Activated CD8-positive, alpha-beta T cell treated with anti-CD3 and anti-CD28 coated beads, Interleukin-2, amount 10 ng/mL, durations not matched to agents 7 days and 5 days (primary cell): ENCODE measurements around the gene CFAP47. TPM values are rescaled to one million over a fixed set of nuclear protein-coding genes. Genes with fewer than 3 reads are reported as not detected.
"Not testable (repeated sequence)": the region's sequence is repeated elsewhere in the genome, so short reads cannot be mapped to it uniquely, and the experiment has no call there.

Source experiments
- ATAC-seq: fragments of 150-1000 bp; cut with Tn5 transposase; one replicate; pipeline ENCODE4 v1.10.0; 2021; ENCODE audit warnings: moderate library complexity
- CTCF ChIA-PET: fragments of 350-600 bp; sonication (Branson Sonifier 250); formaldehyde crosslinking; loops from one replicate; lab custom pipeline; 2021; ENCODE audit warnings: antibody characterized with exemption; lab: Charles Lee
- POLR2A ChIA-PET: fragments of 350-600 bp; sonication (Branson Sonifier 250); formaldehyde crosslinking; loops from one replicate; lab custom pipeline; 2021; ENCODE audit warnings: antibody characterized with exemption; lab: Charles Lee
- DNase-seq: peaks from one replicate; pipeline ENCODE4 v3.0.0-alpha.2; 2020
- H3K27ac Mint-ChIP-seq: one replicate; pipeline ENCODE4 v1.8.0; 2021; ENCODE audit warnings: mild to moderate bottlenecking, mixed read lengths
- H3K27me3 Mint-ChIP-seq: one replicate; pipeline ENCODE4 v1.8.0; 2021; ENCODE audit warnings: low read depth, mixed read lengths
- H3K36me3 Mint-ChIP-seq: one replicate; pipeline ENCODE4 v1.8.0; 2021; ENCODE audit warnings: low read depth, mixed read lengths
- H3K4me1 Mint-ChIP-seq: one replicate; pipeline ENCODE4 v1.8.0; 2021; ENCODE audit warnings: low read depth, mixed read lengths
- H3K4me3 Mint-ChIP-seq: one replicate; pipeline ENCODE4 v1.8.0; 2021; ENCODE audit warnings: mild to moderate bottlenecking, mixed read lengths
- H3K9me3 Mint-ChIP-seq: one replicate; pipeline ENCODE4 v1.8.0; 2022; ENCODE audit warnings: mixed read lengths; ENCODE audit not compliant: insufficient read depth
- total RNA-seq, 2 experiments: library from RNA; stranded (reverse); gene quantifications; one replicate each; pipeline ENCODE4 v1.2.3, GENCODE V29; 2021

CFAP47 gene
- total RNA-seq, 2 experiments from 2014 or later: not detected

GRCh38 chrX:36083256-36083655 lies 163.7 kb downstream of the CFAP47 start:
- CTCF ChIA-PET: no interaction called here
- Mint-ChIP-seq H3K4me1 (no peaks in the 10 kb centered on the region), H3K27me3 (no peaks in the 10 kb centered on the region), H3K4me3 (no peak overlapping the region), H3K9me3 (no peaks in the 10 kb centered on the region), H3K36me3 (no peaks in the 10 kb centered on the region), H3K27ac (no peak overlapping the region)
- no peak for ATAC-seq
- POLR2A ChIA-PET: no interaction called here
- DNase-seq: no peak

- H3K4me1 Mint-ChIP-seq: no peaks in the 10 kb centered on the region
- no peaks in the 10 kb centered on the region for H3K27me3 Mint-ChIP-seq
- no peak overlapping the region for H3K27ac Mint-ChIP-seq
- no peak for ATAC-seq
- H3K9me3 Mint-ChIP-seq: no peaks in the 10 kb centered on the region
- no peak overlapping the region for H3K4me3 Mint-ChIP-seq
- ChIA-PET POLR2A (no interaction called here), CTCF (no interaction called here)
- DNase-seq: no peak
- H3K36me3 Mint-ChIP-seq: no peaks in the 10 kb centered on the region
Measured at GRCh38 chrX:36087366-36087765, 167.8 kb downstream of the CFAP47 start.

- ATAC-seq, H3K27me3 Mint-ChIP-seq, H3K27ac Mint-ChIP-seq, H3K9me3 Mint-ChIP-seq, POLR2A ChIA-PET, CTCF ChIA-PET, H3K36me3 Mint-ChIP-seq, H3K4me3 Mint-ChIP-seq, H3K4me1 Mint-ChIP-seq, DNase-seq: not testable (repeated sequence)
Measured at GRCh38 chrX:36088939-36089338, 169.4 kb downstream of the CFAP47 start.

- CTCF ChIA-PET: no interaction called here
- Mint-ChIP-seq H3K4me1 (no peaks in the 10 kb centered on the region), H3K36me3 (no peaks in the 10 kb centered on the region), H3K27me3 (no peaks in the 10 kb centered on the region), H3K9me3 (peaks cover 6% of the 10 kb centered on the region), H3K27ac (no peak overlapping the region), H3K4me3 (no peak overlapping the region)
- POLR2A ChIA-PET: no interaction called here
- ATAC-seq (no peak), DNase-seq (no peak)
Measured at GRCh38 chrX:36102425-36102824, 182.9 kb downstream of the CFAP47 start.

- no peaks in the 10 kb centered on the region for H3K9me3 Mint-ChIP-seq
- H3K4me3 Mint-ChIP-seq: no peak overlapping the region
- no peaks in the 10 kb centered on the region for H3K36me3 Mint-ChIP-seq
- ChIA-PET POLR2A (no interaction called here), CTCF (no interaction called here)
- no peak overlapping the region for H3K27ac Mint-ChIP-seq
- no peaks in the 10 kb centered on the region for H3K4me1 Mint-ChIP-seq
- H3K27me3 Mint-ChIP-seq: no peaks in the 10 kb centered on the region
- DNase-seq: no peak
- no peak for ATAC-seq
Measured at GRCh38 chrX:36116222-36116621, 196.7 kb downstream of the CFAP47 start.

- Mint-ChIP-seq H3K9me3 (no peaks in the 10 kb centered on the region), H3K4me3 (no peak overlapping the region), H3K4me1 (no peaks in the 10 kb centered on the region), H3K27me3 (no peaks in the 10 kb centered on the region), H3K36me3 (no peaks in the 10 kb centered on the region), H3K27ac (no peak overlapping the region)
- CTCF ChIA-PET: no interaction called here
- POLR2A ChIA-PET: no interaction called here
- DNase-seq (no peak), ATAC-seq (no peak)
Measured at GRCh38 chrX:36159254-36159653, 239.7 kb downstream of the CFAP47 start.

- CTCF ChIA-PET: no interaction called here
- no peak for ATAC-seq
- POLR2A ChIA-PET: no interaction called here
- Mint-ChIP-seq H3K36me3 (no peaks in the 10 kb centered on the region), H3K4me1 (no peaks in the 10 kb centered on the region), H3K27ac (no peak overlapping the region), H3K27me3 (no peaks in the 10 kb centered on the region), H3K9me3 (no peaks in the 10 kb centered on the region), H3K4me3 (no peak overlapping the region)
- no peak for DNase-seq
Measured at GRCh38 chrX:36160081-36160480, 240.5 kb downstream of the CFAP47 start.

- Mint-ChIP-seq H3K4me1 (no peaks in the 10 kb centered on the region), H3K9me3 (no peaks in the 10 kb centered on the region), H3K27ac (no peak overlapping the region), H3K27me3 (no peaks in the 10 kb centered on the region), H3K36me3 (no peaks in the 10 kb centered on the region), H3K4me3 (no peak overlapping the region)
- POLR2A ChIA-PET: no interaction called here
- CTCF ChIA-PET: no interaction called here
- no peak for ATAC-seq
- DNase-seq: no peak
Measured at GRCh38 chrX:36198575-36198974, 279.0 kb downstream of the CFAP47 start.

GRCh38 chrX:36199928-36200327 lies 280.4 kb downstream of the CFAP47 start:
- POLR2A ChIA-PET: no interaction called here
- DNase-seq (no peak), ATAC-seq (no peak)
- H3K4me3 Mint-ChIP-seq: no peak overlapping the region
- H3K9me3 Mint-ChIP-seq: no peaks in the 10 kb centered on the region
- H3K4me1 Mint-ChIP-seq: no peaks in the 10 kb centered on the region
- no peaks in the 10 kb centered on the region for H3K27me3 Mint-ChIP-seq
- no peak overlapping the region for H3K27ac Mint-ChIP-seq
- no peaks in the 10 kb centered on the region for H3K36me3 Mint-ChIP-seq
- CTCF ChIA-PET: no interaction called here

GRCh38 chrX:36214924-36215323 lies 295.4 kb downstream of the CFAP47 start:
- CTCF ChIA-PET: no interaction called here
- no peak overlapping the region for H3K4me3 Mint-ChIP-seq
- H3K36me3 Mint-ChIP-seq: no peaks in the 10 kb centered on the region
- H3K27me3 Mint-ChIP-seq: no peaks in the 10 kb centered on the region
- no peak for ATAC-seq
- H3K4me1 Mint-ChIP-seq: no peaks in the 10 kb centered on the region
- POLR2A ChIA-PET: no interaction called here
- DNase-seq: no peak
- H3K27ac Mint-ChIP-seq: no peak overlapping the region
- no peaks in the 10 kb centered on the region for H3K9me3 Mint-ChIP-seq

- Mint-ChIP-seq H3K9me3 (no peaks in the 10 kb centered on the region), H3K4me3 (no peak overlapping the region), H3K27me3 (no peaks in the 10 kb centered on the region), H3K36me3 (no peaks in the 10 kb centered on the region), H3K27ac (no peak overlapping the region), H3K4me1 (no peaks in the 10 kb centered on the region)
- ATAC-seq: no peak
- DNase-seq: no peak
- POLR2A ChIA-PET: no interaction called here
- CTCF ChIA-PET: no interaction called here
Measured at GRCh38 chrX:36218801-36219200, 299.3 kb downstream of the CFAP47 start.

GRCh38 chrX:36234840-36235528 lies 315.4 kb downstream of the CFAP47 start:
- H3K36me3 Mint-ChIP-seq, H3K27ac Mint-ChIP-seq, H3K27me3 Mint-ChIP-seq, H3K4me1 Mint-ChIP-seq, H3K9me3 Mint-ChIP-seq, DNase-seq, H3K4me3 Mint-ChIP-seq, POLR2A ChIA-PET, ATAC-seq, CTCF ChIA-PET: not testable (repeated sequence)

GRCh38 chrX:36241397-36241796 lies 321.9 kb downstream of the CFAP47 start:
- H3K27ac Mint-ChIP-seq: no peak overlapping the region
- H3K36me3 Mint-ChIP-seq: no peaks in the 10 kb centered on the region
- H3K27me3 Mint-ChIP-seq: no peaks in the 10 kb centered on the region
- ChIA-PET CTCF (no interaction called here), POLR2A (no interaction called here)
- ATAC-seq (no peak), DNase-seq (no peak)
- H3K4me3 Mint-ChIP-seq: no peak overlapping the region
- no peaks in the 10 kb centered on the region for H3K9me3 Mint-ChIP-seq
- H3K4me1 Mint-ChIP-seq: no peaks in the 10 kb centered on the region
